ENCODE results near the gene ULK4. TPM values are rescaled to one million over a fixed set of nuclear protein-coding genes. Genes with fewer than 3 reads are reported as not detected.

Gene ULK4
- total RNA-seq, 1 experiment from 2014 or later: 14.3 TPM

- intact Hi-C loops (cut with micrococcal nuclease; ENCODE audit: unreplicated experiment) (no loop called here), in situ Hi-C loops (cut with HindIII; ENCODE audit: low pct_unique_long_range_greater_than_20kb, low sequenced_read_pairs) (no loop called here)
- DNase-seq (ENCODE audit: low read depth, low spot score) (no peak), ATAC-seq (no peak)
- no peaks in the 10 kb centered on the region for H3K4me1 ChIP-seq (ENCODE audit: control insufficient read depth, insufficient read depth, low read length)
- TF ChIP-seq SIN3A (IDR thresholded peaks at IDR 0.05; ENCODE audit: borderline replicate concordance, insufficient read depth, low read depth, low read length) (no peak), TCF7L2 (IDR thresholded peaks at IDR 0.05; ENCODE audit: low read depth, low read length) (no peak), REST (IDR thresholded peaks at IDR 0.05; ENCODE audit: insufficient read depth in 1 of 2, low read depth in 2 of 2, low read length in 1 of 2) (no peak), POLR2AphosphoS5 (IDR thresholded peaks at IDR 0.05; ENCODE audit: low read depth, low read length) (no peak)
- TF ChIP-seq, protein P1, sequence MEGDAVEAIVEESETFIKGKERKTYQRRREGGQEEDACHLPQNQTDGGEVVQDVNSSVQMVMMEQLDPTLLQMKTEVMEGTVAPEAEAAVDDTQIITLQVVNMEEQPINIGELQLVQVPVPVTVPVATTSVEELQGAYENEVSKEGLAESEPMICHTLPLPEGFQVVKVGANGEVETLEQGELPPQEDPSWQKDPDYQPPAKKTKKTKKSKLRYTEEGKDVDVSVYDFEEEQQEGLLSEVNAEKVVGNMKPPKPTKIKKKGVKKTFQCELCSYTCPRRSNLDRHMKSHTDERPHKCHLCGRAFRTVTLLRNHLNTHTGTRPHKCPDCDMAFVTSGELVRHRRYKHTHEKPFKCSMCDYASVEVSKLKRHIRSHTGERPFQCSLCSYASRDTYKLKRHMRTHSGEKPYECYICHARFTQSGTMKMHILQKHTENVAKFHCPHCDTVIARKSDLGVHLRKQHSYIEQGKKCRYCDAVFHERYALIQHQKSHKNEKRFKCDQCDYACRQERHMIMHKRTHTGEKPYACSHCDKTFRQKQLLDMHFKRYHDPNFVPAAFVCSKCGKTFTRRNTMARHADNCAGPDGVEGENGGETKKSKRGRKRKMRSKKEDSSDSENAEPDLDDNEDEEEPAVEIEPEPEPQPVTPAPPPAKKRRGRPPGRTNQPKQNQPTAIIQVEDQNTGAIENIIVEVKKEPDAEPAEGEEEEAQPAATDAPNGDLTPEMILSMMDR (IDR thresholded peaks at IDR 0.05): no peak
- H3K36me3 ChIP-seq (ENCODE audit: control insufficient read depth, insufficient read depth, low read length): no peaks in the 10 kb centered on the region
- H3K27me3 ChIP-seq (ENCODE audit: control insufficient read depth, insufficient read depth, low read length): no peaks in the 10 kb centered on the region
- no TSS peak for BruUV-seq (replicated peaks)
- POLR2A ChIA-PET: no interaction called here
- no peaks in the 10 kb centered on the region for H3K9me3 ChIP-seq (ENCODE audit: control insufficient read depth, insufficient read depth, low read depth, low read length)
- CTCF ChIA-PET: no interaction called here
- no peak overlapping the region for H3K4me3 ChIP-seq (ENCODE audit: low read depth in 2 of 2, low read length in 2 of 2)
- no peak overlapping the region for H3K27ac ChIP-seq (ENCODE audit: low read length)
These were observed 463.1 kb downstream of the ULK4 start for GRCh38 chr3:41498847-41499246.

DNA sequence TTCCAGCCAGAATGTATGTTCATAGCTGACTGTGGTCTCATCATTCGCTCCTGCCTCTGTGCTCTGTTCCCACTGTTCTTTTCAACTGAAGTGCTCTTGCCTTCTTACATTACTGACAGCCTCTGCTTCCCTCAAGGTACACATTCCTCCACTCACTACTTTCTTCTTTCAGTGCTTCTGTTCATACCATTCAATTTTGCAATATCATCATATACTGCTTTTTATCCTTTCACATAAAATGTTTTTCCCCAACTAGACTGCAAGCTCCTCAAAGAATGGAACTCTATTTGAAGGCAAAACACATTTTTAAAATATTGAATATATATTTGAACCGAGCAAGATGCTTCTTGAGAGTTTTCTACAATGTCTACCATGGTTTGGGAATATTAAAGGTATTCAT, 471.5 kb downstream of the ULK4 start:
- no TSS peak for BruUV-seq (replicated peaks)
- ChIA-PET CTCF (no interaction called here), POLR2A (no interaction called here)
- H3K4me1 ChIP-seq (ENCODE audit: control insufficient read depth, insufficient read depth, low read length): no peaks in the 10 kb centered on the region
- TF ChIP-seq, protein P1 (IDR thresholded peaks at IDR 0.05): no peak
- TF ChIP-seq REST (IDR thresholded peaks at IDR 0.05; ENCODE audit: insufficient read depth in 1 of 2, low read depth in 2 of 2, low read length in 1 of 2): no peak
- no peak for TF ChIP-seq SIN3A (IDR thresholded peaks at IDR 0.05; ENCODE audit: borderline replicate concordance, insufficient read depth, low read depth, low read length)
- H3K27me3 ChIP-seq (ENCODE audit: control insufficient read depth, insufficient read depth, low read length): no peaks in the 10 kb centered on the region
- in situ Hi-C loops (cut with HindIII; ENCODE audit: low pct_unique_long_range_greater_than_20kb, low sequenced_read_pairs): no loop called here
- H3K27ac ChIP-seq (ENCODE audit: low read length): no peak overlapping the region
- ATAC-seq (no peak), DNase-seq (ENCODE audit: low read depth, low spot score) (no peak)
- no peaks in the 10 kb centered on the region for H3K36me3 ChIP-seq (ENCODE audit: control insufficient read depth, insufficient read depth, low read length)
- no peak overlapping the region for H3K4me3 ChIP-seq (ENCODE audit: low read depth in 2 of 2, low read length in 2 of 2)
- no peaks in the 10 kb centered on the region for H3K9me3 ChIP-seq (ENCODE audit: control insufficient read depth, insufficient read depth, low read depth, low read length)
- intact Hi-C loops (cut with micrococcal nuclease; ENCODE audit: unreplicated experiment): no loop called here
